Measurements from ENCODE around the gene GLB1L2. TPM values are rescaled to one million over a fixed set of nuclear protein-coding genes. Genes with fewer than 3 reads are reported as not detected.

Gene GLB1L2
- total and polyA plus RNA-seq, 2 experiments from 2014 or later = 3.3 to 12.3 TPM

Other genes starting within 250 kb of the GLB1L2 start
- gene NCAPD3, start 108.0 kb upstream of the GLB1L2 start, total RNA-seq (2014; rRNA removed; shearing (Covaris generic)) = 48.9 and 49.8 TPM in 2 replicates
- 32.1 and 37.1 TPM in 2 replicates for gene NCAPD3, start 108.0 kb upstream of the GLB1L2 start, polyA plus RNA-seq (2016; fragmentation: Nextera tagmentation; extraction: Ambion mirVana)
- gene VPS26B, start 107.3 kb upstream of the GLB1L2 start, total RNA-seq (2014; rRNA removed; shearing (Covaris generic)) = 29.1 and 30.3 TPM in 2 replicates
- gene VPS26B, start 107.3 kb upstream of the GLB1L2 start, polyA plus RNA-seq (2016; fragmentation: Nextera tagmentation; extraction: Ambion mirVana) = 9.2 and 10.1 TPM in 2 replicates
- 91.0 and 116 TPM in 2 replicates for gene THYN1, start 78.6 kb upstream of the GLB1L2 start, total RNA-seq (2014; rRNA removed; shearing (Covaris generic))
- gene THYN1, start 78.6 kb upstream of the GLB1L2 start, polyA plus RNA-seq (2016; fragmentation: Nextera tagmentation; extraction: Ambion mirVana) = 183 and 216 TPM in 2 replicates
- gene ACAD8, start 78.4 kb upstream of the GLB1L2 start, total RNA-seq (2014; rRNA removed; shearing (Covaris generic)) = 62.3 and 65.4 TPM in 2 replicates
- gene ACAD8, start 78.4 kb upstream of the GLB1L2 start, polyA plus RNA-seq (2016; fragmentation: Nextera tagmentation; extraction: Ambion mirVana) = 42.8 and 43.2 TPM in 2 replicates
- gene GLB1L3, start 55.6 kb upstream of the GLB1L2 start, total RNA-seq (2014; rRNA removed; shearing (Covaris generic)) = 33.1 and 35.9 TPM in 2 replicates
- gene GLB1L3, start 55.6 kb upstream of the GLB1L2 start, polyA plus RNA-seq (2016; fragmentation: Nextera tagmentation; extraction: Ambion mirVana) = 27.1 and 28.8 TPM in 2 replicates
- gene B3GAT1, start 80.3 kb downstream of the GLB1L2 start, total RNA-seq (2014; rRNA removed; shearing (Covaris generic)) = 24.8 and 28.3 TPM in 2 replicates
- gene B3GAT1, start 80.3 kb downstream of the GLB1L2 start, polyA plus RNA-seq (2016; fragmentation: Nextera tagmentation; extraction: Ambion mirVana) = 4.3 and 4.8 TPM in 2 replicates

All from GM23338 (cell line).